Esophagus muscularis mucosa (tissue), 3 donors: ENCODE data around the gene ZBTB7C.
A peak's percentile ranks its signal among the peaks of the same experiment; 100 is the strongest.

ENCODE experiments used
- POLR2A ChIP-seq: fragments of 450-650 bp; IDR thresholded peaks from one replicate; pipeline ENCODE4 v1.6.1; 2017; ENCODE audit warnings: antibody characterized with exemption, moderate library complexity, mild to moderate bottlenecking, low read depth
- TF ChIP-seq, protein P1 (sequence below), 3 experiments: fragments of 200-600 bp in 2 of 3; fragments of 450-650 bp in 1 of 3; sonication (generic) in 2 of 3; IDR thresholded peaks; one replicate each; pipeline ENCODE4 v1.5.1; 2017 to 2019; ENCODE audit warnings: antibody characterized with exemption in 3 of 3, mild to moderate bottlenecking in 2 of 3, moderate library complexity in 1 of 3

GRCh38 chr18:48446582-48447225 lies 37.5 kb upstream of the ZBTB7C start:
- TF ChIP-seq, protein P1, sequence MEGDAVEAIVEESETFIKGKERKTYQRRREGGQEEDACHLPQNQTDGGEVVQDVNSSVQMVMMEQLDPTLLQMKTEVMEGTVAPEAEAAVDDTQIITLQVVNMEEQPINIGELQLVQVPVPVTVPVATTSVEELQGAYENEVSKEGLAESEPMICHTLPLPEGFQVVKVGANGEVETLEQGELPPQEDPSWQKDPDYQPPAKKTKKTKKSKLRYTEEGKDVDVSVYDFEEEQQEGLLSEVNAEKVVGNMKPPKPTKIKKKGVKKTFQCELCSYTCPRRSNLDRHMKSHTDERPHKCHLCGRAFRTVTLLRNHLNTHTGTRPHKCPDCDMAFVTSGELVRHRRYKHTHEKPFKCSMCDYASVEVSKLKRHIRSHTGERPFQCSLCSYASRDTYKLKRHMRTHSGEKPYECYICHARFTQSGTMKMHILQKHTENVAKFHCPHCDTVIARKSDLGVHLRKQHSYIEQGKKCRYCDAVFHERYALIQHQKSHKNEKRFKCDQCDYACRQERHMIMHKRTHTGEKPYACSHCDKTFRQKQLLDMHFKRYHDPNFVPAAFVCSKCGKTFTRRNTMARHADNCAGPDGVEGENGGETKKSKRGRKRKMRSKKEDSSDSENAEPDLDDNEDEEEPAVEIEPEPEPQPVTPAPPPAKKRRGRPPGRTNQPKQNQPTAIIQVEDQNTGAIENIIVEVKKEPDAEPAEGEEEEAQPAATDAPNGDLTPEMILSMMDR (IDR thresholded peaks at IDR 0.05), result peak; percentile 76 to 94 (median 89)
- TF ChIP-seq POLR2A, result no peak
